H9 (cell line): Measurements from ENCODE around the gene GPR83. TPM values are rescaled to one million over a fixed set of nuclear protein-coding genes. Genes with fewer than 3 reads are reported as not detected.
A peak's percentile ranks its signal among the peaks of the same experiment; 100 is the strongest.

Experiments
- DNase-seq: peaks from one replicate; pipeline ENCODE4 v3.0.0-alpha.2; 2017
- H2AFZ ChIP-seq: one replicate; pipeline ENCODE4 v1.6.1; 2013; ENCODE audit warnings: mild to moderate bottlenecking, low read length, control low read depth, moderate library complexity
- H2AK5ac ChIP-seq: 2 replicates; pipeline ENCODE4 v1.6.1; 2013; ENCODE audit warnings: low read length, control low read depth, mixed read lengths; ENCODE audit not compliant: insufficient read length
- H2BK120ac ChIP-seq: one replicate; pipeline ENCODE4 v1.6.1; 2013; ENCODE audit warnings: low read depth, mild to moderate bottlenecking, low read length, control low read depth, inconsistent platforms; ENCODE audit not compliant: poor library complexity, severe bottlenecking
- H2BK12ac ChIP-seq: 2 replicates; pipeline ENCODE4 v1.6.1; 2013; ENCODE audit warnings: low read length, control low read depth, mixed read lengths, low read depth; ENCODE audit not compliant: insufficient read length
- H2BK15ac ChIP-seq: 2 replicates; pipeline ENCODE4 v1.6.1; 2013; ENCODE audit warnings: low read depth, low read length, control low read depth
- H2BK20ac ChIP-seq: one replicate; pipeline ENCODE4 v1.6.1; 2013; ENCODE audit warnings: low read depth, mild to moderate bottlenecking, low read length, control low read depth, inconsistent platforms; ENCODE audit not compliant: poor library complexity, severe bottlenecking
- H2BK5ac ChIP-seq: 2 replicates; pipeline ENCODE4 v1.6.1; 2013; ENCODE audit warnings: low read length, control low read depth, mixed read lengths; ENCODE audit not compliant: insufficient read length
- H3K14ac ChIP-seq: 2 replicates; pipeline ENCODE4 v1.6.1; 2013; ENCODE audit warnings: low read length, control low read depth; ENCODE audit not compliant: insufficient read depth
- H3K18ac ChIP-seq: 2 replicates; pipeline ENCODE4 v1.6.1; 2013; ENCODE audit warnings: low read depth, mild to moderate bottlenecking, mixed read lengths, low read length, control low read depth; ENCODE audit not compliant: insufficient read length
- H3K23ac ChIP-seq: 2 replicates; pipeline ENCODE4 v1.6.1; 2013; ENCODE audit warnings: low read length, control low read depth, mixed read lengths, low read depth; ENCODE audit not compliant: insufficient read length
- H3K23me2 ChIP-seq: 2 replicates; pipeline ENCODE4 v1.6.1; 2013; ENCODE audit warnings: low read depth, mild to moderate bottlenecking, mixed read lengths, low read length, control low read depth; ENCODE audit not compliant: insufficient read length, poor library complexity, severe bottlenecking
- H3K27ac ChIP-seq: 2 replicates; pipeline ENCODE4 v1.5.1; 2013; ENCODE audit warnings: low read length, control low read depth, mixed read lengths, low read depth; ENCODE audit not compliant: insufficient read length
- H3K27me3 ChIP-seq: 2 replicates; pipeline ENCODE4 v1.6.1; 2013; ENCODE audit warnings: low read length, control low read depth, inconsistent platforms; ENCODE audit not compliant: insufficient read depth
- H3K4ac ChIP-seq: 2 replicates; pipeline ENCODE4 v1.6.1; 2013; ENCODE audit warnings: low read depth, mild to moderate bottlenecking, control low read depth, inconsistent platforms, low read length, moderate library complexity
- H3K4me1 ChIP-seq: 2 replicates; pipeline ENCODE4 v1.6.1; 2013; ENCODE audit warnings: low read length, control low read depth, inconsistent platforms; ENCODE audit not compliant: insufficient read depth
- H3K4me2 ChIP-seq: 2 replicates; pipeline ENCODE4 v1.6.1; 2013; ENCODE audit warnings: low read length, control low read depth, mixed read lengths; ENCODE audit not compliant: insufficient read length, insufficient read depth
- H3K56ac ChIP-seq: 2 replicates; pipeline ENCODE4 v1.6.1; 2013; ENCODE audit warnings: low read depth, mild to moderate bottlenecking, mixed read lengths, low read length, control low read depth; ENCODE audit not compliant: insufficient read length
- H3K79me1 ChIP-seq: 2 replicates; pipeline ENCODE4 v1.6.1; 2013; ENCODE audit warnings: low read depth, mild to moderate bottlenecking, moderate library complexity, low read length, control low read depth, inconsistent platforms; ENCODE audit not compliant: insufficient read depth, poor library complexity, severe bottlenecking
- H3K79me2 ChIP-seq: 2 replicates; pipeline ENCODE4 v1.6.1; 2013; ENCODE audit warnings: low read length, control low read depth, inconsistent platforms; ENCODE audit not compliant: insufficient read depth
- H3K9ac ChIP-seq: 2 replicates; pipeline ENCODE4 v1.6.1; 2013; ENCODE audit warnings: low read length, control low read depth, mixed read lengths; ENCODE audit not compliant: insufficient read length; ENCODE audit errors: extremely low read depth
- H3K9me3 ChIP-seq: one replicate; pipeline ENCODE4 v1.6.1; 2013; ENCODE audit warnings: low read depth, low read length, inconsistent platforms; ENCODE audit not compliant: control insufficient read depth
- H3T11ph ChIP-seq: one replicate; pipeline ENCODE4 v1.6.1; 2013; ENCODE audit warnings: mild to moderate bottlenecking, low read length, control low read depth, inconsistent platforms
- H4K20me1 ChIP-seq: one replicate; pipeline ENCODE4 v1.6.1; 2013; ENCODE audit not compliant: control insufficient read depth, insufficient read length, insufficient read depth
- H4K5ac ChIP-seq: 2 replicates; pipeline ENCODE4 v1.6.1; 2013; ENCODE audit warnings: low read depth, mild to moderate bottlenecking, mixed read lengths, low read length, control low read depth; ENCODE audit not compliant: insufficient read length
- H4K8ac ChIP-seq: replicated peaks from 2 replicates; pipeline ENCODE4 v1.6.1; 2013; ENCODE audit warnings: low read length, control low read depth, mixed read lengths, low read depth; ENCODE audit not compliant: insufficient read length
- H4K91ac ChIP-seq: 2 replicates; pipeline ENCODE4 v1.6.1; 2013; ENCODE audit warnings: low read depth, mild to moderate bottlenecking, moderate library complexity, mixed read lengths, low read length, control low read depth; ENCODE audit not compliant: insufficient read length
- H3K27ac Mint-ChIP-seq, 3 experiments: 2 replicates in 2 of 3; 3 replicates in 1 of 3; pipeline ENCODE4 v1.8.0; 2020 to 2021; ENCODE audit warnings: mixed read lengths in 3 of 3, mild to moderate bottlenecking in 1 of 3, moderate library complexity in 1 of 3
- H3K27me3 Mint-ChIP-seq: 2 replicates; pipeline ENCODE4 v1.8.0; 2021; ENCODE audit warnings: low read depth, mild to moderate bottlenecking, moderate library complexity, mixed read lengths
- H3K36me3 Mint-ChIP-seq, 3 experiments: 2 replicates in 2 of 3; 3 replicates in 1 of 3; pipeline ENCODE4 v1.8.0; 2020 to 2021; ENCODE audit warnings: low read depth in 3 of 3, mixed read lengths in 3 of 3; ENCODE audit not compliant: insufficient read depth in 1 of 3
- H3K4me1 Mint-ChIP-seq, 2 experiments: 2 replicates each; pipeline ENCODE4 v1.8.0; 2020; ENCODE audit warnings: mixed read lengths in 2 of 2
- H3K4me3 Mint-ChIP-seq, 2 experiments: 2 replicates in 1 of 2; 3 replicates in 1 of 2; pipeline ENCODE4 v1.8.0; 2020 to 2021; ENCODE audit warnings: mild to moderate bottlenecking in 2 of 2, mixed read lengths in 2 of 2, moderate library complexity in 1 of 2
- H3K9me3 Mint-ChIP-seq, 2 experiments: 2 replicates in 1 of 2; 3 replicates in 1 of 2; pipeline ENCODE4 v1.8.0; 2020; ENCODE audit warnings: mild to moderate bottlenecking in 2 of 2, mixed read lengths in 2 of 2, moderate library complexity in 1 of 2
- WGBS: extraction: QIAGEN DNeasy Blood & Tissue Kit; methylation state at CpG from one replicate; pipeline ENCODE4 v1.1.7; 2013; ENCODE audit warnings: missing lambda C conversion rate, low lambda C conversion rate, mixed read lengths; ENCODE audit not compliant: insufficient read length; ENCODE audit errors: extremely low coverage; 5-methylcytosine and 5-hydroxymethylcytosine counted together
- total RNA-seq: library from RNA; stranded (reverse); gene quantifications from 2 replicates; pipeline ENCODE4 v1.2.1, GENCODE V29; 2021
- TF ChIP-seq, protein P1 (sequence below): fragments of 200-600 bp; sonication (generic); conservative IDR thresholded peaks from 3 replicates; pipeline ENCODE4 v1.8.0; 2021; ENCODE audit warnings: antibody characterized with exemption, mild to moderate bottlenecking

GPR83 gene
- total RNA-seq, 1 experiment from 2014 or later = not detected

DNA sequence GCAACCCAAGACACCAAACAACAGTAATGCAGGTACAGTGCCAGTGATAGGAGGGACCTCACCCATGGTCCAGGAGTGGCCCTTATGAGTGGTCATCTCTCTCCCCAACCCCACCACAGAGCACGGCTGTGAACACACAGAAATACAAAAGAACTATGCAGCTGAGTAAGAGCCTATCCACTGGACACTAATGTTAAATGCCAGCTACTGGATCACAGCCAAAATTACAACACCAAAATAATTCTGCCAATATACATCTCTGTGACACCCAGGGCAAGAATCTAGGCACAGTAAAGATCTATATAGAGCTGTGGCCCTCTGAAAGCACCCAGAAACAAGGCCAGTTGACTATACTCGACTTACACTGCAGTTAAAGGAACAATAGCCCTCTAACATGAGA lies 22.8 kb upstream of the GPR83 start:
- no peaks in the 10 kb centered on the region for H3K79me2 ChIP-seq
- no CpG with 5 or more reads among the region's 2 CpGs for WGBS
- no peak overlapping the region for H2BK20ac ChIP-seq
- no peaks in the 10 kb centered on the region for H4K20me1 ChIP-seq
- H2BK12ac ChIP-seq = no peak overlapping the region
- H3K23ac ChIP-seq = no peak overlapping the region
- H3K4me1 Mint-ChIP-seq = peaks cover 6 to 12% of the 10 kb centered on the region in 2 experiments
- no peak overlapping the region for H4K8ac ChIP-seq
- H3K23me2 ChIP-seq = no peaks in the 10 kb centered on the region
- H2BK120ac ChIP-seq = no peak overlapping the region
- no peaks in the 10 kb centered on the region for H3K9me3 ChIP-seq
- H3K18ac ChIP-seq = no peak overlapping the region
- H3K27ac Mint-ChIP-seq = peak overlapping the region in 2 of 3 experiments; percentile 11 to 27; a peak in 2 of 7 replicates
- no peak overlapping the region for H3K56ac ChIP-seq
- H2BK5ac ChIP-seq = no peak overlapping the region
- H2AK5ac ChIP-seq = no peak overlapping the region
- TF ChIP-seq, protein P1, sequence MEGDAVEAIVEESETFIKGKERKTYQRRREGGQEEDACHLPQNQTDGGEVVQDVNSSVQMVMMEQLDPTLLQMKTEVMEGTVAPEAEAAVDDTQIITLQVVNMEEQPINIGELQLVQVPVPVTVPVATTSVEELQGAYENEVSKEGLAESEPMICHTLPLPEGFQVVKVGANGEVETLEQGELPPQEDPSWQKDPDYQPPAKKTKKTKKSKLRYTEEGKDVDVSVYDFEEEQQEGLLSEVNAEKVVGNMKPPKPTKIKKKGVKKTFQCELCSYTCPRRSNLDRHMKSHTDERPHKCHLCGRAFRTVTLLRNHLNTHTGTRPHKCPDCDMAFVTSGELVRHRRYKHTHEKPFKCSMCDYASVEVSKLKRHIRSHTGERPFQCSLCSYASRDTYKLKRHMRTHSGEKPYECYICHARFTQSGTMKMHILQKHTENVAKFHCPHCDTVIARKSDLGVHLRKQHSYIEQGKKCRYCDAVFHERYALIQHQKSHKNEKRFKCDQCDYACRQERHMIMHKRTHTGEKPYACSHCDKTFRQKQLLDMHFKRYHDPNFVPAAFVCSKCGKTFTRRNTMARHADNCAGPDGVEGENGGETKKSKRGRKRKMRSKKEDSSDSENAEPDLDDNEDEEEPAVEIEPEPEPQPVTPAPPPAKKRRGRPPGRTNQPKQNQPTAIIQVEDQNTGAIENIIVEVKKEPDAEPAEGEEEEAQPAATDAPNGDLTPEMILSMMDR = no peak
- peak overlapping the region; percentile 25; the same call in 1 of the 2 replicates for H3K14ac ChIP-seq
- no peak overlapping the region for H3K4me3 Mint-ChIP-seq
- H3K4ac ChIP-seq = no peak overlapping the region
- H3K27ac ChIP-seq = no peak overlapping the region
- H3K79me1 ChIP-seq = no peaks in the 10 kb centered on the region
- no peaks in the 10 kb centered on the region for H3K27me3 ChIP-seq
- no peak overlapping the region for H4K91ac ChIP-seq
- H3K27me3 Mint-ChIP-seq = no peaks in the 10 kb centered on the region; the same call in 1 of the 2 replicates
- H3K9ac ChIP-seq = no peak overlapping the region
- DNase-seq = no peak
- H3K9me3 Mint-ChIP-seq = peaks cover 2 to 3% of the 10 kb centered on the region in 2 experiments; a peak in 2 of 5 replicates
- no peaks in the 10 kb centered on the region for H3K4me1 ChIP-seq
- no peak overlapping the region for H4K5ac ChIP-seq
- no peak overlapping the region for H3K4me2 ChIP-seq
- peaks cover 10 to 41% (median 27%) of the 10 kb centered on the region in 3 experiments for H3K36me3 Mint-ChIP-seq
- no peak overlapping the region for H2AFZ ChIP-seq
- no peak overlapping the region for H3T11ph ChIP-seq
- H2BK15ac ChIP-seq = no peak overlapping the region
